HG03060 (cell line): ENCODE results near the gene GCLM.
"Not testable (repeated sequence)": the region's sequence is repeated elsewhere in the genome, so short reads cannot be mapped to it uniquely, and the experiment has no call there.

Experiments
- ATAC-seq: cut with Tn5 transposase; IDR thresholded peaks from one replicate; pipeline ENCODE4 v1.9.1; 2021; ENCODE audit warnings: low read depth, moderate number of reproducible peaks; ENCODE audit not compliant: unreplicated experiment

Gene GCLM, protein sequence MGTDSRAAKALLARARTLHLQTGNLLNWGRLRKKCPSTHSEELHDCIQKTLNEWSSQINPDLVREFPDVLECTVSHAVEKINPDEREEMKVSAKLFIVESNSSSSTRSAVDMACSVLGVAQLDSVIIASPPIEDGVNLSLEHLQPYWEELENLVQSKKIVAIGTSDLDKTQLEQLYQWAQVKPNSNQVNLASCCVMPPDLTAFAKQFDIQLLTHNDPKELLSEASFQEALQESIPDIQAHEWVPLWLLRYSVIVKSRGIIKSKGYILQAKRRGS

DNA sequence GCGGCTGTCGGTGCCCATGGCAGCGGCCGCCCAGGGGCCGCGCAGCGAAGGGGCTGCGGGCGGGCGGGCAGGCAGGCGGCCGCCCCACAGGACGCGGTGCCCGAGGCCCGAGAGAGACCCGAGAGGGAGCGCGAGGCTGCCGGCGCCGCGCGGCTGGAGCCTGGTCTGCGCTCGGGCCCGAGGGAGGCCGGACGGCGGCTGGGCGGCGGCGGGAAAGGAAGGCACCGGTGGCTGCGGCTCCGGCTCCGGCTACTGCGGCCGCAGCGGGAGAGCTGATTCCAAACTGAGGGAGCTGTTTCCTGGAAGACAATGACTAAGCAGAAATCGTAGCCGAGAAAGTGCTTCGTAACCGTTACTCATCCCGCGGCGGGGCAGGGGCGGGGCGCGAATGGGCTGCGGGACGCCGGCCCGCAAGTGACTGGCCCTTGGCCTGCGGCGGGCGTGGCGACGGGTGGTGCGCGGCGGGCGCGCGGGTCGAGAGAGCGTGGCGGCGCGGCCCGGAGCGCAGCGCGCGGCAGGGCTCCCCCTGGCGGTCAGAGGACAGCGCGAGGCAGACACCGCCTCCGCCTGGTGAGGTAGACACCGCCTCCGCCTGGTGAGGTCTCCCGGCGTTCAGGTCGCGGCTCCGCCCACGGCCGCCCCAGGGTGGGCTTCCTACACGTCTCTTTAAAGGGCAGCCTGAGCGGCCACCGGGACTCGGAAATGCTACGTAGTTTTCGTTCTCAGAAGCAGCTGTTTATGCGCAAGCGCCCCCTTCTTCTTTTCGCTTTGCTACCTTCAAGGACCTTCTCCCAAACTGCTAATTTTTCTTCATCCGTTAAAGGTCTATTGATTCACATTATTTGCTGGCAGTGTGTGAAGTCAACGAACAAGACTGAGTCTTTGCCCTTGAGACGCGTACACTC, at the start of gene GCLM:
Gene GCLM (minus strand): TSS at position 285 of the 905 bp plus-strand sequence. CDS start 267 bp downstream, at position 18.
- ATAC-seq: peak; percentile 75

DNA sequence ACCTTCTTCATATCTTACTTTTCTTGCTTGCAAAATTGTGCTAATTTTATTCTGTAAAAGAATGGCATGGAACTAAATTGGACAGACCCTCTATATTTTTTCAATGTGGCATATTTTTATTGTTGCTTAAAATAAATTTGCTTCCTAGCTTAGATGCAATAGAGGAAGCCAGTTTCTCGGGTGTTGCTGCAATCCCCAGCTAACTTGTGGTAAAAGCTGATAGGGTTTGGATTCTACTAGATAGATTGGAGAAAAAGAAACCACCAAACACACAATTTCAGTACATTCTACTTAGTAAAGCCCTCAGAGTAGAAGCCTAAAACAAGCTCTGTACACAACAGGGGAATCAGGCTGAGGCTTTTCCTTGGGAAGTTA, 49.5 kb upstream of the GCLM start:
- no peak for ATAC-seq

DNA sequence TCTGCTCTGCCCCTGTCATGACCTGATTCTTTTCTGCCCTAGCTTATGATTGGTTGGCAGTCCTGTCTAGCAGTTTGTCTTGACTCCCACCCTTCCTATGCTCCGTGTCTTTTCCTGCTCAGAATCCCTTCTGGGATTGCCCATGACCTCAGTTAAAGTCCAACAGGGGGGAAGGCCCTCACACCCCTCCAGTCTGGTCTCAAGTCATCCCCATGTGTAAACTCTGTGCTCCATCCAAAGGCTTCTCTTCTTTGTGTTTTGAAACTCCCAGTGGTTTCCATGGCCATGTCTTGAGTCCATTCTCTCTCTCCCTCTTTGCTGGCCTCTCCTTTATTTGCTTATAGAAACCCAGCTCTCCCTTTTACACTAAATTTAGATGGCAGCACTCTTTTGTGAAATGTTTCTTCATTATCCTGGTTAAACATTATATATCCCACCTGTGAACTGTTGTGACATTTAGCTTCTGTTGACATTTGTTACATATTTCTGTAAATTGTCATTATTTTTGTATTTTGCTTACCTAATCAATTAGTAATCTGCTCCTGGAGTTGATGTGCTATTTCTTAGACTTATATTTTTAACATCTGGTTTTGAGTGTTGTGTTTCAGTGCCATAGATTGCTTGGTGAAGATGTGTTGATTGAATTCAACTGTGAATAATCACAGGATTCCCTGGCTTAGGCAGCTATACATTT, 48.9 kb upstream of the GCLM start:
- no peak for ATAC-seq

DNA sequence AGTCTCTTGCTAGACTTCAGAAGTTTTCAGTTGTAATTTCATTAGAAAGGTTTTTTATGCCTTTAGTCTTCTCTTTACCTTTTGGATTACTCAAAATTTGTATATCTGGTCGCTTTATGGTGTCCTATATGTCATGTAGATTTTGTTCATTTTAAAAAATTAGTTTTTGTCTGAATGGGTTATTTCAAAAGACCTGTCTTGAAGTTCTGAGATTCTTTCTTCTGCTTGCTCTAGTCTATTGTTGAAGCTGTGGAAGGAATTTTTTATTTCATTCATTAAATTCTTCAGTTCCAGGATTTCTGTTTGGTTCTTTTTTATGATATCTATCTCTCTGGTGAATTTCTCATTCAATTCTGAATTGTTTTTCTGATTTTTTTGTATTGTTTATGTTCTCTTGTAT, 46.5 kb upstream of the GCLM start:
- ATAC-seq: no peak

DNA sequence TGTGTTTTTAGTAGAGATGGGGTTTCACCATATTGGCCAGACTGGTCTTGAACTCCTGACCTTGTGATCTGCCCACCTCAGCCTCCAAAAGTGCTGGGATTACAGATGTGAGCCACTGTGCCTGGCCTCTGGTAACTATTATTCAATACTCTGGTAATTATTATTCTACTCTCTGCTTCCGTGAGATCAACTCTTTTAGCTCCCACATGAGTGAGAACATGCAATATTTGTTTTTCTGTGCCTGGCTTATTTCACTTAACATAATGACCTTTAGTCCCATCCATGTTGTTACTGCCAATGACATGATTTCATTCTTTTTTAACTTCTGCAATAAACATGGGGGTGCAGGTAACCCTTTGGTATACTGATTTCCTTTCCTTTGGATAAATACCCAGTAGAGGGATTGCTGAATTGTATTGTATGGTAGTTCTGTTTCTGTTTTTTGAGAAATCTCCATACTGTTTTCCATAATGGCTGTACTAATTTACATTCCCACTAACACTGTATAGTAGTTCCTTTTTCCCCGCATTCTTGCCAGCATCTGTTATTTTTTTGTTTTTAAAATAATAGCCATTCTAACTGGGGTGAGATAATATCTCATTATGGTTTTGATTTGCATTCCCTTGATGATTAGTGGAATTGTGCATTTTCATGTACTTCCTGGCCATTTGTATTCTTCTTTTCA, 37.9 kb upstream of the GCLM start:
- ATAC-seq: not testable (repeated sequence)

DNA sequence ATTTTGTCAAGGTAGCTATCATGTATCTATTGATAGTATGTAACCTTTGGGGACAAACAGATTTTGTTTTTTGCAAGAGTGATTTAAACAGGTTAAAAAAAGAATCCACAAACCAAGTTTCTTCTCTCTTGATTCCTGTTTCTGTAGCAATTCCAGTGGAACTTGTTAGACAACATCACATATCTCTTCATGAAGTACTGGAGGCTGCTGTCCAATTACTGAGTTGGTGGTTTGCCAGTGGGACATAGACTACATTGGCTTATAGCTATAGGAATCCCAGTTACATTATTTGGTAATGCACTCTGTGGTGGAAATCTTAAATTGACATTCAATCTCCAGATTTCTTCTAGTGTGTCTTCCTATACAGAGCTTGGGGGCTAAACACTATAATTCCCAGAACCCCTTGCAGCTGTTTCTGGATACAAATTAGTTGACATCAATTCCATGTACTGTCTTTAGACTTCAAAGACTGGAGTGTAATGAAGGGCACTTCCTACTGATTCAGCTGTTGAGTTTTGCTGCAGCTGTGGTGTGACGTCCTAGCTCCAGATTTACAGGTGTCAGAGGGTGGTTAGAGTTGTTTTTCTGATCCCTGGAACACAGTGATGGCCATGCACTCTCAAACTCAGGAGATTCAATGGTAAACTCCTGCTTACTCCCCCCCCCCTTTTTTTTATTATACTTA, 29.4 kb upstream of the GCLM start:
- ATAC-seq: no peak

DNA sequence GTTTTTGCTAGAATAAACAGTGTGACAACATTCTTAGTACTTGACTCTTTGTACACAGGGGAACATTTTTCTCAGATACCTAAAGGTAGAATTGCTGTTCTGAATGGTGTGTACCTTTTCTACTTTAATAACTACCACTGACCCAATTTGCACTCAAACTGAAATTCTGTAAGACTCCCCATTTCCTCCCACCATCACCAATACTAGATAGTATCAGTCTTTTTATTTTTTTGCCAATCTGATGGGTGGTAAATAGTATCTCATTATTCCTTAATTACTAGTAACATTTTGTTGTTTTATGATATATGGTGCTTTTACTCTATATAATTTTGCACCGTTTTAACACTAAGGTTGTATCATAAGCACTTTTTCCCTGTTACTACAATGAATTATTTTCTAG, 28.8 kb upstream of the GCLM start:
- ATAC-seq: no peak

DNA sequence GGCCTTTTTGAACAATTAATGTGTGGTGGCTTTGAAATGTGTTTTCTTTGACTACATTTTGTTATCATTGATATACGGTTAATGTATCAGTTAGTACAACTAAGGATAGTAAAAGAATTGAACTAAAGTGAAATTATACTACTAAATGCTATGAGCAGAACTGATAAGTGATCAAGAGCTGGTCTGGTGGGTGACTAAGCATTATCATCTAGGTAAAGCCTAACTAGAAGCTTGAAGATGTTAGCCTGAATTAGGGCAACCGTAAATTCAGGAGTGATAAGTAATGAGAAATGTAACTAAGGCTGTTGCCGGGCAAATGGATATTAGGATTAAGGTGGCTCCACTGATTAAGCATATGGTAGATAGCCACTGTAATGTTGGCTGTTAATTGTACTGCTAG, 16.0 kb upstream of the GCLM start:
- ATAC-seq: no peak

DNA sequence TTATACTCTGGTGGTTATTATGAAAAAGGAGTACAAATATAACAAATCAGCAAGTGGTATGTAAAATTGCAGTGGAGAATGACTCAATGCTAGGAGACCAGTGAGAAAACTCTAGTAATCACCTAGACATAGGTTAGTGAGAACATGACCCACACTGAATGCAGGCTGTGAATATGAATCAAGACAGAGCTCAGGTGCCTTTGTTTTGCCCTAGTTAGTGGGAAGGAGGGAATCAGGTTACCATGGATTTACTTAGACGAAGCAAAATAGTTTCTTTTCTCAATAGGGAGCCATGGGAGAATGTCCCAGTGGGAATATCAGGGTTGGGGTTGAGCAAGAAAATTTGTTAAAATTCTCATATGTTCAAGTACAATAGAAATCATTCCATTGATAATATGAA, 10.6 kb upstream of the GCLM start:
- ATAC-seq: no peak

DNA sequence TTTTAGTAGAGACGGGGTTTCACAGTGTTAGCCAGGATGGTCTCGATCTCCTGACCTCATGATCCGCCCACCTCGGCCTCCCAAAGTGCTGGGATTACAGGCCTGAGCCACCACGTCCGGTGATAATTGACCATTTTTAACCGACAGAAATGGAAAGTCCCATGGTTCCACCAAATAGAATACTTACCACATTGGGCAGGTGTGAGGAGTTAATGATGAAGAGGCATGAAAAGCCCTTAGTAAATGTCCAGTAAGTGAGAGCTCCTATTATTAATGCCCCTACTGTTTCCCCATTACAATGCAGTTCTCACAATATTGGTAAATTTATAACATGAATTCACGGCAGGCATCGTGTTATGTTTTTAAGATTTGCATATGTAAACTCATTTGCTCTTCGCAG, 8.1 kb upstream of the GCLM start:
- no peak for ATAC-seq

DNA sequence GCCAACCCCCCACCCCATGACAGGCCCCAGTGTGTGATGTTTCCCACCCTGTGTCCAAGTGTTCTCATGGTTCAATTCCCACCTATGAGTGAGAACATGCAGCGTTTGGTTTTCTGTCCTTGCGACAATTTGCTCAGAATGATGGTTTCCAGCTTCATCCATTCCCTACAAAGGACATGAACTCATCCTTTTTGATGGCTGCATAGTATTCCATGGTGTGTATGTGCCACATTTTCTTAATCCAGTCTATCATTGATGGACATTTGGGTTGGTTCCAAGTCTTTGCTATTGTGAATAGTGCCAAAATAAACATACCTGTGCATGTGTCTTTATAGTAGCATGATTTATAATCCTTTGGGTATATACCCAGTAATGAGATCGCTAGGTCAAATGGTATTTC, 1.6 kb upstream of the GCLM start:
- ATAC-seq: not testable (repeated sequence)

DNA sequence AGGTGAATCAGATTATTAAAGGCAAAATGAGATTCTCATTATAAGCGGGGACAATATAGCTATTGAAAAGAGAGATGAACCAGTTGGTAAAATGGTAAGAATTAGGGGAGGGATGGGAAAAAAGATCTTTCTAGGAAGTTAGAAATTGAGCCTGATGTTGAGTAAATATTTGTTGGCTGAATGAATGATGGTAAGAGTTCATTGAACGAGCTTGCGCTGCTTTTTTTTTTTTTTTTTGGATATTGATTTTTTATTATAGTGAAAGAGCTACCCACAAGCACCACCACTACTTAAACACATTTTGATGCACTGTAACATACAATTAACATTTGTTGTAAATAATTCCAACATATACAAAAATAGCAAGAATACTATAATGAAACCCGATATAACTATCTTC, 1.1 kb upstream of the GCLM start:
- no peak for ATAC-seq

DNA sequence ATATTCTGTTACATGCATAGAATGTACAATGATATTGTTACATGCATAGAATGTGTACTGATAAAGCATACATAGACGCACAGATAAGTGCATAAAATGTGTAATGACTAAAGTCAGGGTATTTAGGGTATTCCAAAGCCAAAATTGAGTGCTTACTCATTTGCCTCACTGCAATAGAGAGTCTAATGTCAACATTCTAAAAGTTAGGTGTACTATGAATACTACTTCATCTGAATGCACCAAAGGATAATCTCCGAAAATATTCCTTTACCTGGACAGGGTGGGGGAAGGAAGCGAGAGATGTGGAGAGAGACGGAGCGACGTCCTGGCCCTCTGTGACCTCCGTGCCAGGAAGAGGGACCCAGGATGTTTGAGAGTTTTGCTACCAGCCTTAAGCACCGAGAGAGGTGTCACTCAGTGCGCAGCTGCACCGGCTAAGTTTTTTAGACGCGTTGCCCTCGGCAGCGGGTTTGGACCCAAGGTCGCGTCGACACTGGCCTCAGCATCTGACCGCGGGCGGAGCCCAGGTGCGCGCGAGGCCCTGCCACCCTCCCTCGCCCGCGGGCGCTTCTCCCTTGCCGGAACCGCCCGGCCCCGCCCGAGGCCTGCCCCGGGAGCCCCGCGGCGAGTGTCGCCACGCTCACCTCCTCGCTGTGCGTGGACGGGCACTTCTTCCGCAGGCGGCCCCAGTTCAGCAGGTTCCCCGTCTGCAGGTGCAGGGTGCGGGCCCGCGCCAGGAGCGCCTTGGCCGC, 660 bp downstream of the GCLM start:
- peak; percentile 29 for ATAC-seq

DNA sequence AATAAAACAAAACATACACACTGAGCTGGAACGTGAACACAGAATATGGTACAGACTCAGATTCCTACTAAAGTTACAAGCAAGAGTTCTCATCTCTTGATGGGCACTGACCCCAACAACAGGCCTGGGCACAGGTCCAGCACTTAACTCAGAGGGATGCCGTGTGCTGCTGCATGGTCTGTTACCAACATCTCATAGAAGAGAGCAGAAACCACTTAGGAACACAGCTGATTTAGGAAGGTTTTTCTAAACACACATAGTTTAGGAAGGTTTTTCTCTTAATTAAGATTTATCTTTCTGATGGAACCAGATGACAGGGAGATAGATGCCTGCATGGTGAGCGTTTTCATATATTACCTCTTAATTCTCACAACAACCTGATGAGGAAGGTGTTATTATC, 1.5 kb downstream of the GCLM start:
- no peak for ATAC-seq

DNA sequence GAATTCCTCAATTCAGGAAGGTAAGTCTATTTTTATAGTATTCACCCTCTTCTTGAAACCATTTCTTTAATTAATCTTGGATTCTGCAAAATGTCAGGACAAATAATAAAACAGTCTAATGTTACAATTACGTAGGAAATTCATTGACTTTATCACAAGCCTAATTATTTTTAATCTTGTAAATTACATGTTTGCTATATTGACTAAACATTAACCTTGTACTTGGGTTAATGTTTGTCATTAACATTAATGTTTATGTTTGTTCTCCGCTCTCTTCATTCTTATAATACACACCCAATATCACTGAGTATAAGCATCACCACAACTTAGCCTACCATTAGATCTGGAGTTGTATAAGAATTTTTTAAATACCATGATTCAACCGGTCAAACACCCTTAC, 2.8 kb downstream of the GCLM start:
- no peak for ATAC-seq

DNA sequence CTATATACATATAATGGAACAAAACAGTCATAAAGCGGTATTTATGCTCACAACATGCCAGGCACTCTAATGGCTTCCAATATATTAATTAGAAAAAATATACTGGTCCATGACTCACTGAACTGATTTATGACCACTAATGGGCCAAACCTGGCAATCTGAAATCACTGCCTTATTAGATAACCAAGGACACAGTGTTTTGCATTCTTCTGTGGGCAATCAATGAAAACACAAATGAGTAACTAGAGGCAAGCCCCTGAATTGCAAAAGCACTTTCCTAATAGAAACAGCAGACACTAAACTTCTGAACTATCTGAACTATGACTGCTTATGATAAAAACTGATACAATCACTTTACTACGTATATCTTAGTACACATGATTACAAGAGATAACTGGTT, 3.5 kb downstream of the GCLM start:
- ATAC-seq: no peak

DNA sequence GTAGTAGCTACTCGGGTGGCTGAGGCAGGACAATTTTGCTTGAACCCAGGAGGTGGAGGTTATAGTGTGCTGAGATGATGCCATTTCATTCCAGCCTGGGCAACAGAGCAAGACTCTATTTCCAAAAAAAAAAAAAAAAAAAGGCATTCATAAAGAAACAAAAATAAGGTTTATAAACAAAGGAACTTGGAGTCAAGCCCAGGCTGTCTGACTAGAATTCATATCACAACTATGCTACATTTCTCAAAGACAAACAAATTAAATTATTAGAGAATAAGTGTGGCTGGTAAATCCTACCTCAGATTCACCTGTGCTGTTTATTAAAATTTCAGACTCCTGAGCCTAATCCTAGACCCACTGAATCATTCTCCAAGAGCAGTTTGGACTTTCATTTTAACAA, 4.2 kb downstream of the GCLM start:
- no peak for ATAC-seq

DNA sequence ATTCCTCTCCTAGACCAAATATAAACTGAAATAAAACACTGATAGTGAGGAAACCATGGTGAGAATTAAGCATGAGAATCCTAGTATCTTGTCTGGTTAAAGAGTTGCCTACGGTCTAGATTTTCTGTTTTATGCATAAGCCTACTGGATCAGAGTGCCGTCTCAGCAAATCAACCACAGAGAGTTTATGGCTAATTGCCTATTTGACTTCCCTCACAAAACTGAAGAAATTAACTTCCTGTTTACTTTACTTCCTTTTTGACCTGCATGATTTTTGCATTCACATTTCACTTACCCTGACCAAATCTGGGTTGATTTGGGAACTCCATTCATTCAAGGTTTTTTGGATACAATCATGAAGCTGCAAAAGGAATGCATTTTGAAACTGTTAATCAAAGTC, 5.0 kb downstream of the GCLM start:
- no peak for ATAC-seq

DNA sequence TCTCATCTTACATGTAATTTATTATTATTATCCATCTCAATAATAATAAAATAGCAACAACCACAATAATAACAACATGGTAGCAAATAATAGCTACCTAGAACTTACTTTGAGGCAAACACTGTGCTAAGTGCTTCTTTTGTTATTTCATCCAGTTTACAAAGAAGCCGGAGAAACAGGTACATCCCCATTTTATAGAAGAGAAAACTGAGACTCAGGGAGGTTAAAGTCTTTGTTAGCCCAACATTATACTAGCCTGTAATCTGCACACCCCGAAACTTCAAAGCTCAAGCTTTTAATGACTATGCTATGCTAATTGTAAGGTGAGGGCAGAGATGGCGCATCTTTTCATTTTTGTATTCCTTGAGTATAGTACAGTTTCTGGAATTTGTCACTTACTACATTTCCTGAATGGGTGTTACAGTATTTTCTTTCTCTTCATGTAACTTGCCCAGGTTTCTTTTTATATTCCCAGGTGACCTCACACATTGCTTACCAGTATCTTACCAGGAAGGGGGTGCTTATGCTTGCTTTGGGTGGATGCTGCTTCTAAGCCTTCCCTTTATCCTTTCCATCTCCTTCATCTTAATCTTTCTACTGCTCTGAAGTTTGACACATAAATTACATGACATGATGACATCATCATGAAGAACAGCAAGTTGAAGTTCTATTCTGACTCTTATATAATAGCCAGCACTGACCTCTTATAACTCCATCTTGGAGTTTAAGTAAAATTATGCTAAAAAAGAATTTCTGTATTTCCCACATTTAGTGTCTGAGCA, 8.3 kb downstream of the GCLM start:
- no peak for ATAC-seq
